Fibroblast of skin of right biceps (primary cell): ENCODE results near the gene GPR160.
A peak's percentile ranks its signal among the peaks of the same experiment; 100 is the strongest.
"Not testable (repeated sequence)": the region's sequence is repeated elsewhere in the genome, so short reads cannot be mapped to it uniquely, and the experiment has no call there.

Experiments
- DNase-seq: peaks from one replicate; pipeline ENCODE4 v3.0.0-alpha.2; 2013

GPR160 gene

GRCh38 chr3:170075441-170076091 lies 37.8 kb downstream of the GPR160 start:
- no peak for DNase-seq

DNA sequence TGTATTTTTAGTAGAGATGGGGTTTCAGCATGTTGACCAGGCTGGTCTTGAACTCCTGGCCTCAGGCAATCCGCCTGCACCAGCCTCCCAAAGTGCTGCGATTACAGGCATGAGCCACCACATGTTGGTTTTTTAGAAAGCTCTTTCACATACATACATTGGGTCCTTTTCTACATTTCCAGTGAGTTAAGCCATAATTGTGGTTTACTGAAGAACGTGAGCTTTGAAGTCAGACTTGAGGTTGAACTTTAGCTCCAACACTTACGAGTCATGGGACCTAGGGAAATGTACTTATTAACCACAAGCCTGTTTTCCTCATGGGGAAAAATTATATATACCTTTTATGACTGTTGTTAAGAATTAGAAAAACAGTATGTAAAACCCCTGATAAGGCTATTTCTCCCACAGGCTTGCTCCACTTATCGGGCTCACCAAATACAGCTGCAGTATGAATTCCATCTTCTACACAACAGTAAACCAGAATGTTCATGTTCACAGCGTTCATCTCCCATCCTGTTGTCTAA lies 39.0 kb downstream of the GPR160 start:
- peak; percentile 79 for DNase-seq

GRCh38 chr3:170077361-170077760 lies 39.6 kb downstream of the GPR160 start:
- DNase-seq: no peak

DNA sequence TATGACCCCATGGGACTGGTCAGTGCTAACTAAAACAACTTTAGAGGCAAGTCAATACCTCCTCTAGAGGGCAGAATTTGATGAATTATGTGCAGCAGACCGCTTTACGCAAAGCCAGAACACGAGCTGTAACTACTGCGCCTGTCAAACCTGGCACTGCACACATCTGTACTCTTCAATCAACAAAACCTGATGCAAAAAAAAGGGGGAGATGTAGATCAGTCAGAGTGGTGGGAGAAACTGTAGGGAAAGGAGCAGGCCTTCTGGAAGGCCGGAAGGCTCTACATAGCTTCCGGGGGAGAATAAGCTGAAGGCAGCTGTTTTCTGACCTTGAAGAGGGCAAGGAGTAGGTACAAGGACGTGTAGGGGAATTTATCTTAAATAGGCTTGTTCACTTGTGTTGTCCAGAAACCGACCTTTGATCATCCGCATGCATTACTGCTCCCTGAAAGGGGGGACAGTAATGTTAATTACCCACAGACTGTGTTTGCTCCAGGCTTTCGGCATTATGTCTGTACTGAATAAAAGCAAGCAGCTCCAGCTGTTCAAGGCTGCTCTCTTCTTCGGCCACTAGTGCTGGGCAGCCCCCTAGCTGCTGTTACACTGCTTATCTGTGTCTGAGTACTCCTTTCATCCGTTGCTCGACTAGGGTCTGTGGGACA lies 41.0 kb downstream of the GPR160 start:
- DNase-seq: no peak

DNA sequence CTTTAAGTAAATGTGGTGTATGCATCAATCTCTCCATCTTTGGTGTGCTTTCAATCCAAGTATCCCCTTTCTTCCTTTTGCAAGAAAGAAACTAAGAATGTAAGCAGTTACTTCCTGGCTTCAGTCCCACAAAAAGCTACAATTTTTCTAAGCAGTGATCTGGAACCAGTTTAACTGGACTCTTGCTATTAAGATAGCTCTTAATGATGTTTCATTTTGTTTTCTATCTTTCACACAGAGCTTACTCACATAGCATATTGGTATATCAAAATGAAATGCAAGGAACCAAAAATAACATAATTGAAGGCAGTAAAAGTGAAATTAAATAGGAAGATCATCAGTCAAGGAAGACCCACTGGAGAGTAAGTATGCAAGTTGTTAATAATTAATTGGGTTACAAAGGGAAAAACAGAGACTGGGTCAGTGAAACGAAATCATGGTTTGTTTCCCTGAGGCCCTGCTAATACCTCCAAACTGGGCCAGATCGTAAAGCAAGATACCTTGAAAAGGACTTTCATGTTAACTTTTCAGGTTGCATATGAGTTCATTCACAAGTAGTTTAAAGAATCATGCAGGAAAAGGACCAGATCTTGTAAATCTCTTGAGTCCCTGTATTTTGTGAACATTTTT lies 41.9 kb downstream of the GPR160 start:
- DNase-seq: no peak

- DNase-seq: no peak
Measured at GRCh38 chr3:170080605-170081004, 42.8 kb downstream of the GPR160 start.

GRCh38 chr3:170081079-170081741 lies 43.4 kb downstream of the GPR160 start:
- peak; percentile 52 for DNase-seq

- DNase-seq: no peak
Measured at GRCh38 chr3:170083343-170083742, 45.5 kb downstream of the GPR160 start.

DNA sequence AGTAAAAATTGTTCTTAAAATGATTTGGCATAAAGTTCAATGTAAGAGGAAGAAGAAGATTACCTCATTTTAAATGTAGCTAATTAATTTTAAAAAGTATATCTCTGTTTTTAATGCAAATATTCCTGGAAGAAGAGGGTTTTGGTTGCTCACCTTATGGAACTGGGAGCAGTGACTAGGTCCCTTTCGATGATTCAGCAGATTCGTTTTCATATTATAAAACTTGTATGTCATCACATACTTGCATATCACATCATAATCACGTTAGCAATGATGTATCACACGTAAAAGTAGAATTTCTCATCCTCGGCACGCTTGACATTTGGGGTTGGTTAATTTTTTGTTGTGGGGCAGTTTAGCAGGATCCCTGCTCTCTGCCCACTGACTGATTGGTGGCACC lies 47.6 kb downstream of the GPR160 start:
- no peak for DNase-seq

DNA sequence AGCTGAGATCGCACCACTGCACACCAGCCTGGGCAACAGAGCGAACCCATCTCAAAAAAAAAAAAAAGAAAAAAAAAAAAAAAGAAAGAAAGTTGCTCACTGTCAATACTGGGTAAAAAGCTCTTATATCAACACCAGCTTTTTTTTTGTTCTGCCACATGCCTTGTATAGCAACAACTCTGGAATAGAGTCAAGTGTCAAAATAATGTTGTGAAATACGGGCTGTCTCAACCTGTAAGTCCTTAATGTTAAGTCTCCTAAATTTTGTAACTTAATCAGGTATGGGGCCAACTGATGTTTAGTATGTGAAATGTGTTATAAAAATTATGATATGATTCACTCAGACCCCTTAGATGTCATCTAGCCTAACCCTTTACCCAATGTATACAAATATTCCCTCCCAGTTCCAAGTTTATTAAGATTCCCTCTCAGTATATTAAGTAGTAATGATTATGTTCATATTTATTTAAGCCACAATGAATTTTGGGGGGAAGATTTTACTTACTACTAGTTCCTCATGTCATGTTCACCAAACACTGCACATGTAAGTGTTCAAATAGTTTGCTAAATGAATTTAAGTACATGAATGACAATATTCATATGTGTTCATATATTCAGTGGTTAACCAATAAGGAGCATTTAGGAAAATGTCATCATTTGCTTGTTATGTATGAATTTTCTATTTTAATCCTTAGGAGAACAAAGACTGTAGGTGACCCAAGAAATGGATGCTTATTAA lies 52.2 kb downstream of the GPR160 start:
- DNase-seq: no peak

DNA sequence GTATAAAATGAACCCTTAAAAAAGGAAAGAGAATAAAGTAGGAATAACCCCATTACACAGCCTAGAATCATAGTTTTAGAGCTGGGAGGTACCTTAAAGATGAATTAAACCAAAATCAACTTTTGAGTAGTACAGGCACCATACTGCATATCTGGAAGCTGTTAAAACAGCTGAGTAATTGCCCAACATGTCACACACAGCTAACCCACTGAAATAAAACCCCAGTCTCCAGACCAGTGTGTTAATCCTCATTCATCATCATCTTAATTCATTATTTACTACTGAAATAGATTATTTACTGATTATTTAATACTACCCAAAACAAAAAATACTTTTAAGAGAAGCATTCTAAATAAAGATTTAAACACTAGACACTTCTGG lies 52.8 kb downstream of the GPR160 start:
- no peak for DNase-seq

GRCh38 chr3:170092907-170093306 lies 55.1 kb downstream of the GPR160 start:
- no peak for DNase-seq

DNA sequence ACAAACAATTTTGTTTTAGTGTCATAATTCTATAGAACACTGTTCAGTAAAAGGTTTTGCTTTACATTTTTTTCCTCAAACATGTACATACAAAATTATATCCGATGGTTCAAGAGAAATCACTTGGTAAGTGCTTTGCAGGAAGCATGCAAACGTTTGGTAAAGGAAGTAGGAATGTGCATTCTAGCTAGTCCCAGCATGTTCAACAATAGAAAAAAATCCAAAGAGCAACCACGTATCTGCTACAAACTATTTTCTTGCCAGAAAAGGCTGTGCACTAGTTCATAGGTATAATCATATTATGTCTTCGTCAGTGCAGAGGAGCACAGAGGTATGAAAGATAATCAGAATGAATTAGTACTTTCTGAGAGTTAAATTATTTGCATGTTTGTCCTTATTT lies 58.0 kb downstream of the GPR160 start:
- DNase-seq: no peak

- no peak for DNase-seq
Measured at GRCh38 chr3:170096342-170096741, 58.5 kb downstream of the GPR160 start.

- no peak for DNase-seq
Measured at GRCh38 chr3:170098753-170099152, 61.0 kb downstream of the GPR160 start.

- DNase-seq: no peak
Measured at GRCh38 chr3:170100944-170101343, 63.1 kb downstream of the GPR160 start.

- DNase-seq: no peak
Measured at GRCh38 chr3:170102431-170102830, 64.6 kb downstream of the GPR160 start.

DNA sequence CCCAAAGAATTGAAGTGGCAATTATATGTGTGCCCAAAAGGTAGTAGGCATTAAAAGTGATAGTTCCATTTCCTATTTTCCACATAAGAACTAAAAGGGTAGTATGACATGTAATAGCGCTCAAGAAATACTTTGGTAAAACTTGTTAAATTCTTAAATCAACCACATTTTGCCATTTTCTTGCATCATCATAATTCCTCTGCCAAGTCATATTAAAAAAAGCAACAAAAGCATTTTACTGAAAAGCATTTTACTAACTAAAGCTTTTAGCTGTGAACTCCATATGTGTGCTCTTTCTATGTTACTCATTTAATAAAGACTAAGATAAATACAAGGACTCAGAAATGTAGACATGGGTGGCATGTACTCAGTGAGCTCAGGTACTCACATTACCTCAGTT lies 70.1 kb downstream of the GPR160 start:
- peak; percentile 19 for DNase-seq

DNA sequence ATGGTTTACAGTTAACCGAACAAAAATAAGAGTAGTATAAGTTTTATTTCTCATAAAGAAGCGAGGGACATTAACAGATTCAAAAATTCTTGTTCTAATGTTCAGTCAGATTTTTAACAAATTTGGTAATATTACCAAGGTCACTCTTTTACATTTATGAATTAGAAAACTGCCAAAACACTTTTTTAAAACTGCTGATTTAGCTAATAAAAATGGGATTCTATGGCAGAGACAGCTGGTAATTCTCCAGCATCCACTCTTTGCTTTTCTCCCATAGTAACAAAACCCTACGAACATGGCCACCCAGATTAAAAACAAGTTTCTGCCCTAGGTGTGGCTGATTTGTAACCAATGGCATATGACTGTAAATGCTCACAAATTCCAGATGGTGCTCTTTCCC lies 71.2 kb downstream of the GPR160 start:
- DNase-seq: no peak

- DNase-seq: no peak
Measured at GRCh38 chr3:170109579-170110293, 71.9 kb downstream of the GPR160 start.

- no peak for DNase-seq
Measured at GRCh38 chr3:170111147-170111771, 73.5 kb downstream of the GPR160 start.

DNA sequence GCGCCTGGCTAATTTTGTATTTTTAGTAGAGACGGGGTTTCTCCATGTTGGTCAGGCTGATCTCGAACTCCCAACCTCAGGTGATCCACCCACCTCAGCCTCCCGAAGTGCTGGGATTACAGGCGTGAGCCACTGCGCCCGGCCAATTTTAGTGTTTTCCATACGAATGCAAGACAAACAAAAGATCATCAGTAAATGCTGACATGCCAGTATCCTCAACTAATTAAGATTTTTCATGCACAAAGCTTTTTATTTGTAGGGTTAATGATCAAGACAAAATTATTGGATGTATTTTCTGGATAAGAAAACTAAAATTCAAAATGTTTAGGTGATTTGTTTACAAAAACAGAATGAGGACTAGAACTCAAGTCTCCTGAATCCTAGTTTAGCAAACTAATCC lies 76.4 kb downstream of the GPR160 start:
- DNase-seq: not testable (repeated sequence)
